IPS-15b (cell line): ENCODE results near the gene SELENOV.
"Not testable (repeated sequence)": the region's sequence is repeated elsewhere in the genome, so short reads cannot be mapped to it uniquely, and the experiment has no call there.

Experiments
- H3K27me3 ChIP-seq: one replicate; pipeline ENCODE4 v1.6.1; 2013; ENCODE audit warnings: low read length; ENCODE audit not compliant: control insufficient read depth, insufficient read depth
- H3K36me3 ChIP-seq: one replicate; pipeline ENCODE4 v1.6.1; 2013; ENCODE audit warnings: low read length; ENCODE audit not compliant: control insufficient read depth, insufficient read depth
- H3K4me1 ChIP-seq: one replicate; pipeline ENCODE4 v1.6.1; 2013; ENCODE audit warnings: mild to moderate bottlenecking, low read length; ENCODE audit not compliant: control insufficient read depth, insufficient read depth
- H3K4me3 ChIP-seq: one replicate; pipeline ENCODE4 v1.5.1; 2013; ENCODE audit warnings: low read depth, low read length
- H3K9ac ChIP-seq: one replicate; pipeline ENCODE4 v1.6.1; 2013; ENCODE audit warnings: low read depth, mild to moderate bottlenecking, low read length
- H3K9me3 ChIP-seq: one replicate; pipeline ENCODE4 v1.6.1; 2013; ENCODE audit warnings: mild to moderate bottlenecking, low read length; ENCODE audit not compliant: control insufficient read depth, insufficient read depth

Gene SELENOV

GRCh38 chr19:39475748-39476147 lies 39.2 kb upstream of the SELENOV start:
- H3K9ac ChIP-seq = no peak overlapping the region

DNA sequence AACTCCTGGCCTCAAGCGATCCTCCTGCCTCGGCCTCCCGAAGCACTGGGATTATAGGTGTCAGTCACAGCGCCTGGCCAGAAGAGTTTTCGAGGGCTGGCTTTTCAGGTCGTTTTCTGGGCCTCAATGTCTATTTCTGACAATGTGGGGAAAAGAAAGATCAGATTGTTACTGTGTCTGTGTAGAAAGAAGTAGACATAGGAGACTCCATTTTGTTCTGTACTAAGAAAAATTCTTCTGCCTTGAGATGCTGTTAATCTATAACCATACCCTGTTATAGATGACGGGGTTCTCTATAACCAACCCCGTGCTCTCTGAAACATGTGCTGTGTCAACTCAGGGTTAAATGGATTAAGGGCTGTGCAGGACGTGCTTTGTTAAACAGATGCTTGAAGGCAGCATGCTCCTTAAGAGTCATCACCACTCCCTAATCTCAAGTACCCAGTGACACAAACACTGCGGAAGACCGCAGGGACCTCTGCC lies 35.6 kb upstream of the SELENOV start:
- not testable (repeated sequence) for H3K9me3 ChIP-seq, H3K9ac ChIP-seq, H3K4me3 ChIP-seq, H3K27me3 ChIP-seq, H3K4me1 ChIP-seq
- peaks cover 26% of the 10 kb centered on the region for H3K36me3 ChIP-seq

More at GRCh38 chr19:39475748-39476147, 39.2 kb upstream of the SELENOV start:
- no peaks in the 10 kb centered on the region for H3K27me3 ChIP-seq
- H3K9me3 ChIP-seq = no peaks in the 10 kb centered on the region
- peaks cover 53% of the 10 kb centered on the region for H3K36me3 ChIP-seq
- H3K4me3 ChIP-seq = no peak overlapping the region
- H3K4me1 ChIP-seq = no peaks in the 10 kb centered on the region

DNA sequence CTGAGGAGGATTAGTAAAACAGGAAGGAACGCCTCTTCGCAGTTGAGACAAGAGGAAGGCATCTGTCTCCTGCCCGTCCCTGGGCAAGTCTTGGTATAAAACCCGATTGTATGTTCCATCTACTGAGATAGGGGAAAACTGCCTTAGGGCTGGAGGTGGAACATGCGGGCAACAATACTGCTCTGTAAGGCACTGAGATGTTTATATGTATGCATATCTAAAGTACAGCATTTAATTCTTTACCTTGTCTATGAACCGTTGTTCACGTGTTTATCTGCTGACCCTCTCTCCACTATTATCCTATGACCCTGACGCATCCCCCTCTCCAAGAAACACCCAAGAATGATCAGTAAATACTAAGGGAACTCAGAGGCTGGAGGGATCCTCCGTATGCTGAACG lies 35.0 kb upstream of the SELENOV start:
- Histone ChIP-seq H3K9ac (peak overlapping the region; percentile 41), H3K4me1 (peaks cover 2% of the 10 kb centered on the region), H3K36me3 (peaks cover 24% of the 10 kb centered on the region), H3K9me3 (no peaks in the 10 kb centered on the region), H3K4me3 (peak overlapping the region; percentile 98), H3K27me3 (no peaks in the 10 kb centered on the region)

- Histone ChIP-seq H3K9me3 (no peaks in the 10 kb centered on the region), H3K4me1 (peaks cover 2% of the 10 kb centered on the region), H3K36me3 (peaks cover 21% of the 10 kb centered on the region), H3K4me3 (peak within 1 kb of the TSS; percentile 98), H3K9ac (peak within 1 kb of the TSS; percentile 99), H3K27me3 (no peaks in the 10 kb centered on the region)
These were observed 34.4 kb upstream of the SELENOV start, which contains the start of gene TIMM50 for GRCh38 chr19:39480337-39481228. Gene TIMM50, plus strand, starts transcription at chr19:39480838. Its CDS starts 16 bp downstream, at chr19:39480854.

DNA sequence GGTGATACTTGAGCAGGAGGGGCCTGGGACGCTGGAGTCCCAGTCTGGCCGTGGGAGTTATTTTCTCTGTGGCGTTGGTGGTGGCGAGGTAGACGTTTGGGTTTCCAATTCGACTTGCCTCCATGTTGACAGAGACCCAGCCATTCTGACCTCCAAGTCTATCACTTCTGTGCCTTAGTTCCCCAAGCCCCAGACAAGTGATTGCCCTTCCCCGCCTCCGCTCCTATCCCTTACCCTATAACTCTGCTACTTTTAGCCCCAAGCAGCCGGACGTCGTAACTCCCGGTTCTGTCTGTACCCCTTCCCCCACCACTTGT lies 33.8 kb upstream of the SELENOV start:
- H3K9me3 ChIP-seq = no peaks in the 10 kb centered on the region
- peak overlapping the region; percentile 98 for H3K4me3 ChIP-seq
- H3K27me3 ChIP-seq = no peaks in the 10 kb centered on the region
- H3K4me1 ChIP-seq = peaks cover 2% of the 10 kb centered on the region
- H3K9ac ChIP-seq = peak overlapping the region; percentile 99
- peaks cover 20% of the 10 kb centered on the region for H3K36me3 ChIP-seq

DNA sequence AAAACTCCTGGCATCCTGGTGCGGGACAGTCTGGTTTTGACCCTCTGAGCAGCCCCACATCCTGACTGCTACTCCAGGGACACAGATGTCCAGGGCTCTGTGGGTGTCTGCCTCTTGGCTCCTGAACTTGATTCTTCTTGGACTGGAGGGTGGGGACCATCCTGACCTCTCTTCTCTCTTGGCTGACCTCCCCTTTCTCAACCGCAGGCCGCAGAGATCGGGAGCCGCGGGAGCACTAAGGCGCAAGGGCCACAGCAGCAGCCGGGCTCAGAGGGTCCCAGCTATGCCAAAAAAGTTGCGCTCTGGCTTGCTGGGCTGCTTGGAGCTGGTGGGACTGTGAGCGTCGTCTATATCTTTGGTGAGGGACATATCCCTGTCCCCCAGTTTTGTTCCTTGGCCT lies 33.3 kb upstream of the SELENOV start:
- peak overlapping the region; percentile 99 for H3K9ac ChIP-seq
- no peaks in the 10 kb centered on the region for H3K27me3 ChIP-seq
- peaks cover 2% of the 10 kb centered on the region for H3K4me1 ChIP-seq
- no peaks in the 10 kb centered on the region for H3K9me3 ChIP-seq
- peaks cover 23% of the 10 kb centered on the region for H3K36me3 ChIP-seq
- H3K4me3 ChIP-seq = peak overlapping the region; percentile 98

GRCh38 chr19:39483141-39483540 lies 31.8 kb upstream of the SELENOV start:
- H3K9ac ChIP-seq = no peak overlapping the region
- H3K4me1 ChIP-seq = peaks cover 2% of the 10 kb centered on the region
- H3K36me3 ChIP-seq = peaks cover 32% of the 10 kb centered on the region
- no peak overlapping the region for H3K4me3 ChIP-seq
- no peaks in the 10 kb centered on the region for H3K9me3 ChIP-seq
- no peaks in the 10 kb centered on the region for H3K27me3 ChIP-seq

DNA sequence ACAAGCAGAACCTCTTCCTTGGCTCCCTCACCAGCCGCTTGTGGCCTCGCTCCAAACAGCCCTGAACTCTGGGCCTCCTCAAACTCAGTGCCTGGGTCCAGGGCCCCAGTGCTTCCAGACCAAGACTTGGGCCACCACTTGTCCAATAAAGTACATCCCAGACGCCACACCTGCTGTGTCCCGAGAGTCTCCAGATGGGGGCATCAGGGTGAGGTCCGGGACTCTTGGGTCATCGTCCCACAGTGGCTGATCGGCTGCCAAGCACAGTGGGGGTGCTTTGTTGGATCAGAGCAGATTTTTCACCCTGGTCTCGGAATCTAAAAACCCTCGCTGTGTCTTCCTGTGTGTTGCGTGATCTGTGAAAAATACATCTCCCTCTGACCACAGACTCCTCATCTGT lies 25.2 kb upstream of the SELENOV start:
- Histone ChIP-seq H3K9me3 (no peaks in the 10 kb centered on the region), H3K4me1 (no peaks in the 10 kb centered on the region), H3K27me3 (no peaks in the 10 kb centered on the region), H3K9ac (no peak overlapping the region), H3K36me3 (peaks cover 45% of the 10 kb centered on the region), H3K4me3 (no peak overlapping the region)

DNA sequence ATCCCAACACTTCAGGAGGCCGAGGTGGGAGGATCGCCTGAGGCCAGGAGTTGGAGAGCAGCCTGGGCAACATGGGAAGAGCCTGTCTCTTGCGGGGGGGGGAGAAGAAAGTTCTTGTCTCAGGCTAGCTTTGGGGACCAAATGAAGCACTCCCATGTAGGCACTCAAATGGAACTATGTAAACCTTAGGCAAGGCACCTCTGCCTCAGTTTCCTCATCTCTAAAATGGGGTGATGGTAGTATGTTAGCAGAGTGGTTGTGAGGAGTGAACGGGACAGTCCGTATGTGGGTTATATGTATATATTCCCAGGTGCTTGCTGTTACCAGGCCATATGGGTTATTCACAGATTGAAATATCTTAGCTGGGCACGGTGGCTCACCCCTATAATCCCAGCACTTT lies 22.7 kb upstream of the SELENOV start:
- Histone ChIP-seq H3K27me3 (no peaks in the 10 kb centered on the region), H3K4me3 (no peak overlapping the region), H3K36me3 (peaks cover 28% of the 10 kb centered on the region), H3K4me1 (no peaks in the 10 kb centered on the region), H3K9ac (no peak overlapping the region), H3K9me3 (no peaks in the 10 kb centered on the region)

DNA sequence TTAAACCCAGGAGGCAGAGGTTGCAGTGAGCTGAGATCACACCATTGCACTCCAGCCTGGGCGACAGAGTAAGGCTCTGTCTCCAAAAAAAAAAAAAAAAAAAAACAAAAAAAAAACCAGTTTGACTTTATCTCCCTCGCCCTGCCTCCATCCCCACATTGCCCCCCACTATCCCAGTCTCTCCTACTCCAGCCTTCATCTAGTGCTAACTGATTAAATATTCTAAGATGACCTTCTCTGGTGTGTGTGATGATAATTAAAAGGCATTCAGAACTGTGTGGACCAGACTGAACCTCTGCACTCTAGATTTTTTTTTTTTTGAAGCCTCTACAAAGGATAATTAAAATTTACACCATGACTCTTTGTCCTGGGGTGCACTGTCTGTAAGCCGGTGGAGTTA lies 22.2 kb upstream of the SELENOV start:
- no peaks in the 10 kb centered on the region for H3K9me3 ChIP-seq
- no peak overlapping the region for H3K4me3 ChIP-seq
- peaks cover 27% of the 10 kb centered on the region for H3K36me3 ChIP-seq
- H3K4me1 ChIP-seq = peaks cover 3% of the 10 kb centered on the region
- H3K27me3 ChIP-seq = no peaks in the 10 kb centered on the region
- peak overlapping the region; percentile 47 for H3K9ac ChIP-seq

DNA sequence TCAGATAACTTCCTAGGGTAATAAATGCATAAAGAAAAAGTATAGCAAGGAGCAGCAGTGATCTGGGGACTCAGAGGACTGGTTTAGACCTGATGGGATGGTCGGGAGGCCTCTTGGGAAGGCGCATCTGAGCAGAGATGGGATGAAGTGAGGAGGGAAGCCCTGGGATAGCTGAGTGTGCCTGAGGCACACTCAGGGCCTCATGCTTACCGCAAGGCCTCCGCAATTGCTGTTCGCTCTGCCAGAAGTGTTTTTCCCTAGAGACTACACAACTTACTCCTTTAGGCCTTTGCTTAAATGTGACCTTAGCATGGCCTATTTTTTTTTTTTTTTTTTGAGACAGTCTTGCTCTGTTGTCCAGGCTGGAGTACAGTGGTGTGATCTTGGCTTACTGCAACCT lies 20.3 kb upstream of the SELENOV start:
- H3K4me1 ChIP-seq = peaks cover 3% of the 10 kb centered on the region
- peaks cover 18% of the 10 kb centered on the region for H3K27me3 ChIP-seq
- H3K9me3 ChIP-seq = no peaks in the 10 kb centered on the region
- no peak overlapping the region for H3K9ac ChIP-seq
- H3K4me3 ChIP-seq = no peak overlapping the region
- H3K36me3 ChIP-seq = peaks cover 9% of the 10 kb centered on the region

- Histone ChIP-seq H3K4me1 (peaks cover 3% of the 10 kb centered on the region), H3K9me3 (no peaks in the 10 kb centered on the region), H3K4me3 (no peak overlapping the region), H3K36me3 (peaks cover 2% of the 10 kb centered on the region), H3K27me3 (peaks cover 31% of the 10 kb centered on the region), H3K9ac (no peak overlapping the region)
These were observed 18.9 kb upstream of the SELENOV start for GRCh38 chr19:39496063-39496462.
